GM18867 (cell line): ENCODE results near the gene PCDHGC4.

ENCODE experiments used
- ATAC-seq: cut with Tn5 transposase; IDR thresholded peaks from one replicate; pipeline ENCODE4 v1.9.1; 2021; ENCODE audit warnings: mild to moderate bottlenecking, moderate library complexity; ENCODE audit not compliant: unreplicated experiment

Gene PCDHGC4

DNA sequence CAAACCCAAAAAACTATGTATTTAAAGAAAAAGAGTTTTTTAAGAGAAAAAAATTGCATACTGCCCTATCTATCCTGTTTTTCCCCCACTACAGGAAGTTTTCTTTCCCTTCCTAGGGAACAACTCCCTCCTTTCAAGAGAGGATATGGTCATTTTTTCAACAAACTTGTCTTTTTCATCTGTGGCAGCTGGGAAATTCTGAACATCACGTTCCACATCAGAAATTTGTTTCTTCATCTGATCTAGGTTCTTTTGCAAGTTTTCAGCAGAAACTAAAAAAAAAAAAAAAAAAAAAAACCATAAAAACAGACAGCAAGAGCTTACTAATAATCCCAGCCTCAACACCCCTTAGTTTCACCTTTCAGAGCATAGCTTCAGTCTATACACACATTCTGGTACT is 42.6 kb downstream of the PCDHGC4 start:
- no peak for ATAC-seq

GRCh38 chr5:141528291-141528984 is 43.6 kb downstream of the PCDHGC4 start:
- no peak for ATAC-seq

DNA sequence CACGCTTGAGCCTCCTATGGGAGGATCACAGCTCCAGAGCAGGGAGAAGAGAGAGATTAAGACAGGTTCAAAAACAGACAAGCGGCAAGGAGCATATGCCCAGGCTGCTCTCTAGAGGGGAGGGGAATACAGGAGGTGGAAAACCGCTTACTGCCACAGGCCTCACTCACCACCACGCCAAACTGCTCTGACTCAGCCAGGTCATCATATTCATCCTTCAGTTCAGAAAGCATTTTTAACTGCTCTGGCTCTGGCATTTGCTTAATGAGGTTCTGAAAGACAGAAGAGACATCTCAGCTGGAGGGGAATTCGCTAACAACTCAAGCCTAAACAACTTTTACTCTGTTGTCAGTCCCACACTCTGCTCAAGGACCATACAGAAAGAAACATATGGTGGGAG is 44.2 kb downstream of the PCDHGC4 start:
- peak; percentile 31 for ATAC-seq

GRCh38 chr5:141529873-141530272 is 45.0 kb downstream of the PCDHGC4 start:
- ATAC-seq, result peak; percentile 48

DNA sequence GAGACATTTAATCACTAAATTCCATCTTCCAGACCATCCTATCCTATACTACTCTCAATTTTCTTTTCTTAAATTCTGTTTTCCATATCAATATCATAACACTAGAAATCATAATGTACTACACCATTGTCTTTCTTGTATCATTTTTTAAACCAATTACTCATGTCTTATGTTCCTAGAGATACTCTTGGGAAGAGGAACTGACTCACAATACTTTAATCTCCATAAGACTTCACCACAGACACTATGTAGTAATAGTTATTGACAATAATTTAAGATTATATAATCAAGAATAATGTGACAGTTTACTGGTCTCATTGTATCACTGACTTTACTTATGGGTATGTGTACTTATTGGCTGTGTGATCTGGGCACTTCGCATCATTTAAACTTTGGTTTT is 47.9 kb downstream of the PCDHGC4 start:
- ATAC-seq, result no peak

DNA sequence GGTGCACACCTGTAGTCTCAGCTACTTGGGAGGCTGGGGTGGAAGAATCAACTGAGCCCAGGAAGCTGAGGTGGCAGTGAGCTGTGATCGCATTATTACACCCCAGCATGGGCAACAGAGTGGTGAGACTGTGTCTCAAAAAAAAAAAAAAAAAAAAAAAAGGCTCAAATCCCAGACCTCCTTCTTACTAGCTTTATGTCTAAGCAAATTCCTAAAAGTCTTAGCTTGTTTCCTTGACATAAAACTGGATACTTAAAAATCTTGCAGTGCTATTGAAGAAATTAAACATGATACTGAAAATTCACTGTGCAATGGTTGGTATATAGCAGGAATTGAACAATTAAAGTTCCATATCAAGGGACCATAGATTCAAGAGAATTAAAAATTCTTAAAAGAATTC is 49.1 kb downstream of the PCDHGC4 start:
- ATAC-seq, result no peak

DNA sequence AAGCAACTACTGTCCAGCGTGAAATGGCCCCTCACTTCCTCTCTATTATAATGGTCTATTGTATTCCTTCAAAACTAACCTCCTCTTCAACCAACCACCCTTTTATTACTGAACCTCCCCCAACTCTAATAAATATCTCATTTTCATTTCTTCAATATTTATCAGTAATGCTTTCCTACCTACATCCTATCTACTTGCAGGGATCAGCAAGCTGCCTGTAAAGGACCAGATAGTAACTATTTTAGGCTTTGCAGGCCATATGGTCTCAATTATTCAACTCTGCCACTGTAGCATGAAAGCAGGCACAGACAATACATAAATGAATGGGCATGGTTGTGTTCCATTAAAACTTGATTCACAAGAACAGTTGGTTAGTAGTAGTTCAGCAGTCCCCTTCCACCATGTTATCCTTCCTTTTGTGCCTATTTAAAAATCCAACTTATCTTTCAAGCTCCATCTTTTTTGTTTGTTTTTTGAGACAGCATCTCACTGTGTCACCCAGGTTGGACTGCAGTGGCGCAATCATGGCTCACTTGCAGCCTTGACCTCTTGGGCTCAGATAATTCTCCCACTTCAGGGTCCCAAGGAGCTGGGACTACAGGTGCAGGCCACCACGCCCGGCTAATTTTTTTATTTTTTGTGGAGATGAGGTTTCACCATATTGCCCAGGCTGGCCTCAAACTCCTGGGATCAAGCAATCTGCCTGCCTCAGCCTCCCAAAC is 49.8 kb downstream of the PCDHGC4 start:
- ATAC-seq, result no peak
